ENCODE measurements around the gene SPDYE2.
"Not testable (repeated sequence)": the region's sequence is repeated elsewhere in the genome, so short reads cannot be mapped to it uniquely, and the experiment has no call there.

Gene SPDYE2

DNA sequence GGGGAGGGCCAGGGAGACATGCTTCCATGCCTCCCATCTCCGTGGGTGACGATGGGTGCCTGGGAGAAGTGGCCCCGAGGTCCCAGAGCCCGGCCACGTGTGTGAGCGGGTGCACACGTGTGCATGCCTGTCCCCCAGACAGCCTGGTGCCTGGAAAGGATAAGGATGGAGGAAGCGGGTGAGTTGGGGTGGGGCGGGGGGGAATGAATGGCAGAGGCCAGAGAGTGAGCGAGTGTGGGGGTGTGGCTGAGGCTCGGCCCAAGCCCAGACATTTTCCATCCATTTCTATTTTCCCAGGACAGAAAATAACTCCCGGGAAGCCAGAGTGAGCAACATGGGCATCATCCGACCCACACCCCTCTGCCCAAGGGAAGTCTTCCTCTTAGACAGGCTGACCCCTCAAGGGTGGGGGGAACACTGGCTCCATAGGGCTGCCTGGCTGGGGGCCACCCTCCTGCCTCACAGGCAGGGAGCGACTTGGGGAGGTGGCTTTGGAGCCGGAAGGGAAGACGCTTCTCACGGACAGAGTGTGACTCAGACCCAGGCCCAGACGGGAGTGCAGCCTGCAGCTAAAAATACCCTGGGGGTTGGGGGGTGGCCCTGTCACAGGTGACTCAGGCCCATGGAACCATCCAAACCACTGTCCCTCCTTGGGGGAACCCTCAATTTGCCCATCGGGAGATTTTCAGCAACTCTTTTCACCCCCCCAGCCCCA lies 53.6 kb downstream of the SPDYE2 start:
- not testable (repeated sequence) for H3K36me3 Mint-ChIP-seq; H3K27me3 Mint-ChIP-seq; DNase-seq (ENCODE audit: low spot score in 2 of 2); H3K4me3 Mint-ChIP-seq; H3K4me1 Mint-ChIP-seq; ATAC-seq (ENCODE audit: low read depth); H3K9me3 Mint-ChIP-seq; H3K27ac Mint-ChIP-seq

DNA sequence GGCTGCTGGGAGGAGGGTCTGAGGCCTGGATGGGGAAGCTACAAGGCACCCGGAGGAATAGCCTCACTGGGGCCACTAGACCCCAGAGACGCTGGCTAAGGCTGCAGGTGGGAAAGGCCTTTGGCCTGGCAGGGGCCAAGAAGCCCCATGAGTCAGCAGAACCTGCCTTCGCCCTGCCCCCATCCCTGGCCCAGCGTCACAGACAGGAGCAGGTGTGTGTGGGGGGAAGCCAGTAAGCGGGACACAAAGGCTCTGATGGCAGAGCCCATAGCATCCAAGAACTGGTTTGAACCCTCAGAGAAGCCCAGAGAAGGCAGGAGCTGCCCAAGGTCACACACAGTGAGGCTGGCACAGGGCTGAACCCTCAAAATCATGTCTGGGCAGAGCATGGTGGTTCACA lies 55.8 kb downstream of the SPDYE2 start:
- not testable (repeated sequence) for H3K27ac Mint-ChIP-seq; H3K9me3 Mint-ChIP-seq; ATAC-seq (ENCODE audit: low read depth); H3K4me1 Mint-ChIP-seq; DNase-seq (ENCODE audit: low spot score in 2 of 2); H3K4me3 Mint-ChIP-seq; H3K36me3 Mint-ChIP-seq; H3K27me3 Mint-ChIP-seq

DNA sequence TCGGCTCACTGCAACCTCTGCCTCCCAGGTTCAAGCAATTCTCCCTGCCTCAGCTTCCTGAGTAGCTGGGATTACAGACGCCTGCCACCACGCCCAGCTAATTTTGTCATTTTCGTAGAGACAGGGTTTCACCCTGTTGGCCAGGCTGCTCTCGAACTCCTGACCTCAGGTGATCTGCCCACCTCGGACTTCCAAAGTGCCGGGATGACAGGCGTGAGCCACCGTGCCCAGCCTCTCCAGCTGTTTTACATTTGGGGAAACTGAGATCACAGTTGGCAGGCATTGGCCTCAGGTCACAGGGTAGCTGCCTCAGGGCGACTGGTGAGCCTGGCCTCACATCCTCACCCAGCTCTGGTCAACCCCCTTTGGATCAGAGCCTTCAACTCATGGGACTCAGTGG lies 58.7 kb downstream of the SPDYE2 start:
- not testable (repeated sequence) for DNase-seq (ENCODE audit: low spot score in 2 of 2); H3K4me1 Mint-ChIP-seq; H3K27me3 Mint-ChIP-seq; H3K36me3 Mint-ChIP-seq; ATAC-seq (ENCODE audit: low read depth); H3K4me3 Mint-ChIP-seq; H3K9me3 Mint-ChIP-seq; H3K27ac Mint-ChIP-seq

- H3K4me3 Mint-ChIP-seq; H3K4me1 Mint-ChIP-seq; H3K36me3 Mint-ChIP-seq; H3K9me3 Mint-ChIP-seq; H3K27me3 Mint-ChIP-seq; DNase-seq (ENCODE audit: low spot score in 2 of 2); ATAC-seq (ENCODE audit: low read depth); H3K27ac Mint-ChIP-seq: not testable (repeated sequence)
These were observed 59.4 kb downstream of the SPDYE2 start for GRCh38 chr7:102610441-102610840.

GRCh38 chr7:102611013-102611674 lies 60.1 kb downstream of the SPDYE2 start:
- not testable (repeated sequence) for H3K4me3 Mint-ChIP-seq; H3K36me3 Mint-ChIP-seq; H3K9me3 Mint-ChIP-seq; DNase-seq (ENCODE audit: low spot score in 2 of 2); H3K4me1 Mint-ChIP-seq; H3K27ac Mint-ChIP-seq; H3K27me3 Mint-ChIP-seq
- ATAC-seq (ENCODE audit: low read depth) = peak; percentile 52

DNA sequence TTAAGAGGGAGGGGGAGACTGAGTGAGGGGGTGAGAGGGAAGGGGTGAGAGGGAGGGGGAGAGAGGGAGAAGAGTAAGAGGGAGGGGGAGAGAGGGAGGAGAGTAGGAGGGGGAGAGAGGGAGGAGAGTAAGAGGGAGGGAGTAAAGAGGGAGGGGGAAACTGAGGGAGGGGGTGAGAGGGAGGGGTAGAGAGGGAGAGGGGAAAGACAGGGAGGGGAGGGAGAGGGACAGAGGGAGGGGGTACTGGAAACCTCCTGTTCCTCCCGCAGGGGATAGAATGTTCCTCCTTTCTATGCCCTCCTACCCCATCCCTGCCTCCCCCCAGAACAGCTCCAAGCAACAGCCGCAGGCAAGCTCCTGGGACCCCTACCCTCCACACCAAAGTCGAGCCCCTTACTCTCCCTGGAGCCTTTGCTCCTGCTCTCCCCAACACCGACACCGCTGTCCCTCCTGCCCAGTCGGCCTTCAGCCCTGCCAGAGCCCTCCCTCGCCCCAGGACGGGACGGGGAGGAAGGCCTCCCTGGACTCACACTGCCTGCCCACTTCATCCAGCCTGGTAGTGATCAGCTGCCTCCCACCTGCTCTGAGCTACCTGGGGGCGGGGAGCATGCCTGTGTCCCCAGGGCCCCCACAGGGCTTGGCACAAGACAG lies 60.8 kb downstream of the SPDYE2 start:
- ATAC-seq (ENCODE audit: low read depth); H3K27me3 Mint-ChIP-seq; H3K27ac Mint-ChIP-seq; H3K4me1 Mint-ChIP-seq; H3K9me3 Mint-ChIP-seq; H3K36me3 Mint-ChIP-seq: not testable (repeated sequence)
- DNase-seq (ENCODE audit: low spot score in 2 of 2) = peak in 1 of 2 donors; percentile 53
- peak overlapping the region; percentile 21 for H3K4me3 Mint-ChIP-seq

Data from memory B cell (primary cell).